ENCODE results near the gene PNCK.

The PNCK gene

GRCh38 chrX:153640736-153641575 lies 32.7 kb downstream of the PNCK start:
- no peak for DNase-seq (ENCODE audit: low spot score)

- DNase-seq (ENCODE audit: low spot score): no peak
Observed at GRCh38 chrX:153640045-153640686, 33.4 kb downstream of the PNCK start.

DNA sequence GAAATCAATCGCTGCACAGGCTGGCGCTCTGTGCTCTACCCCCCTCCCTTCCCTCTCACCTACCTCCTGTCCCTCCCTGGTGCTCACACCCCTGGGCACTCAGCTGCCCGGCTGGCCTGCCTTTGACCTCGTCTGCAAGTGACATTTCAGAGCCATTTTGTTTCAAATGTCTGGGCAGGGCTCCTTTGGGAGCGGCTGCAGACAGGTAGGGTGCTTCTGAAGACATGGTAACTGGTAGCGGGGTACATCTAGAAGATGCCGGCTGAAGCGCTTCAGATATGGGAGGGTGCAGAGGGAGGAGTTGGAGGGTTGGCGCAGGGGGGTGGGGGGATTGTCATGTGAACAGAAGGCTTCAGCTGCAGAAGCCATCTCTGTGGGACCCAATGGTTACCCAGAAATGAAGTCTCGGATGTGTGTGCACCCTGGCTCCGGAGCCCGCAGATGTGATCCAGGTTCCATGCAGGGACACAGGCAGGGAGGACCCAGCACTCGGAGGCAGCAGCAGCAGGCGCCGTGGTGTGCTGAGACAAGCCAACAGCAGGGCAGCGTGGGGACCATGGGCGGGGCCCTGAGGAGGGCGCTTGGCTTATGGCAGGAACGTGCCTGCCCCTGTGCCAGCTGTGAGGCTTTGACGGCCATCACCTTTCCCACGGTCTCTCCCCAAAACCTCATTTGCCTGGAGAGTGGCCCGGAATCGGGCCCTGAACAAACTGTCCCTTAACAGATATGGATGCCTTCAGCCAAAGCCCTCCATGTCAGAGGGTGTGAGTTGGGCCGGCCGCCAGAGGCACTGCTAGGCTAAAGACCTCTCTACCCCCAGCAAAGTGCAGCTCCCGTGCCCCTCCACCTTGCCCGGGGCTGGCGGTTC lies 34.2 kb downstream of the PNCK start:
- DNase-seq (ENCODE audit: low spot score): no peak

DNA sequence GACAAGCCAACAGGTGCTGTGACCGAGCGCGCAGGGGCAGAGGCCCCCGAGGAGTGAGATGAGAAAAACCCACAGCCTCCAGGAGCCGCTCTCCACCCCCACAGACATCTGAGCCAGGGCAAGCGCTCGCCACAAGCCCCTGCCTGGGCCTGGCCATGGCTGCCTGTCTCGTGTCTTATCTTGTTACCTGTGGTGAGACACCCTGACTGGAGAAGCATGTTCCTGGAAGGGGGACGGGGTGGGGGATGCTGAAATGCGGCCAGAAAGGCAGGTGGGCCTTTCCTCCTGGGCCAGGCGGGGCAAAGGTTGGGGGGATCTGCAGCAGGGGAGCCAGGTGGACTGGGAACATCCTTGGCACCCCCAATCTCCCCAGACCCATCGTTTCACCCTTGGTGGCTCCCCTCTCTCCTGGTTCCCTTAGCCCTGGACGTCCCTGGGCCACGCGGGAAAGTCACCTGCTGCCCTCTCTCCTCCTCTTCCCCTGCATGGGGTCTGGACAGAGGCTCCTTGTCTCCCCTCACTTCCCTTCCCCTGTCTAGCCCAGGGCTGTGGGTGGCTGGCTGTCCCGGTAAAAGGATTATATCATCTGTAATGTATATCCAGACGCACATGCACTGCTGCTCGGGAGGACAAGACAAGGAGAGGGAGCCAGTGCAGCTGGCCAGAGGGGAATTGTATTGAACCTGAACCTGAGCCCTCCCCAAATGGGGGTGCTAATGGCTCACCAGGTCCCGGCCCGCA lies 35.0 kb downstream of the PNCK start:
- DNase-seq (ENCODE audit: low spot score): no peak

- DNase-seq (ENCODE audit: low spot score): no peak
Observed at GRCh38 chrX:153638041-153638371, 35.6 kb downstream of the PNCK start.

DNA sequence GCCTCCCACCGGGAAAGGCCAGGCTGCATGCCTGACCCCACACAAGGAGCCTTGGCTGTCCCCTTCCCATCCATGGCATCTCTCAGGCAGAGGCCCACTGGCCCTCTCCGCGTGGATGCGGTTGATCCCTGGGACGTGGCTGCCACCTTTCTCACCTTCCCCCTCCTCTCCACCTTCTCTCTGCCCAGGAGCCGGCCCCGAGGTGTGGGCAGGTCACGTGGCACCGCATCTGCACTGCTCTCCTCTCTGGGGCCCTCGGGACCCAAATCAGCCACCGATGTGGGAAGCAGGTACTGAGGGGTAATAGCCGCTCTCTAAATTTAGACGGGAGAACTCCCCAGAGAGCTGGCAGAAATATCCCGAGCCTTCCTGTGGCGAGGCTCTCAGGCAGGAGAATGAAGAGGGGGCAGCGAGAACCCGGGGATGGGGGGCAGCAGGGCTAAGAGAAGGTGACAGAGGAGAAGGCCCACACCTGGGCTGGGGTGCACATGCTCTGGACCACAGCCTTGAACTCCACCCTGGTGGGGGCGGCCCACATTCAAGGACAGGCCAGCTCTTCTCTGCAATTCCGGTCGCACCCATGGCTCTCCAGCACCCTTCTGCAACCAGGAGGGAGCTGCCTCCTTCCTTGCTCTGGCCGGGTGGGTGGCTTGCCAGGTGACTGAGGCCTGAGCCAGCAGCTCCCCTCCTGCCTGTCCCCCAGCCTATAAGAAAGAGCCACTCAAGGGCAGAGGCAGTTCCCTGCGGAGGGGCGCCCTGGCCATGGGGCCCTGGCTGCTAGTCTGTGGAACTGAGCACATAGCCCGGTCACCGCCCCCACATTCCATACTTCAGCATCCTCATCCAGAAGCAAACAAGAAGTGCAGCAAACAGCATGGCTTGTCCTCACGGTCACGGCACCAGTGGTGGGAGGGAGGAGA lies 36.2 kb downstream of the PNCK start:
- DNase-seq (ENCODE audit: low spot score): no peak

DNA sequence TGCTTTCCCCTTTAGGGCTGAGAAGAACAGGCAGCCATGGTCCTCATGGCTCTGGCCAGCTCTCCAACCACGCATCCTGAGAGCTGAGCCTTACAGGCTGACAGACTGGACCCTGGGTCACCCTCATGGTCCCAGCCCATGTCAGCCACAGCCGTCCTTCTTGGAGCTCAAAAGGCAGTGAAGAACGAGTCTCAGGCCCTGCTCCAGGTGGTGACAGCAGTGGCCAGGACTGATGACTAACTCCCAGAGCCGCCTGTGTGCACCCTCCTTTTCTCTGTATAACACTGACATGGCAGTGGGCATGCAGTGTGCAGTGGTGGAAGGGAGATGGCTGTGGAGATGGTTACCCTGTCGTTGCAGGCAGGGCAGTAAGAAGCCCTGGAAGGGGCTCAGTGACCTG lies 36.9 kb downstream of the PNCK start:
- DNase-seq (ENCODE audit: low spot score): no peak

DNA sequence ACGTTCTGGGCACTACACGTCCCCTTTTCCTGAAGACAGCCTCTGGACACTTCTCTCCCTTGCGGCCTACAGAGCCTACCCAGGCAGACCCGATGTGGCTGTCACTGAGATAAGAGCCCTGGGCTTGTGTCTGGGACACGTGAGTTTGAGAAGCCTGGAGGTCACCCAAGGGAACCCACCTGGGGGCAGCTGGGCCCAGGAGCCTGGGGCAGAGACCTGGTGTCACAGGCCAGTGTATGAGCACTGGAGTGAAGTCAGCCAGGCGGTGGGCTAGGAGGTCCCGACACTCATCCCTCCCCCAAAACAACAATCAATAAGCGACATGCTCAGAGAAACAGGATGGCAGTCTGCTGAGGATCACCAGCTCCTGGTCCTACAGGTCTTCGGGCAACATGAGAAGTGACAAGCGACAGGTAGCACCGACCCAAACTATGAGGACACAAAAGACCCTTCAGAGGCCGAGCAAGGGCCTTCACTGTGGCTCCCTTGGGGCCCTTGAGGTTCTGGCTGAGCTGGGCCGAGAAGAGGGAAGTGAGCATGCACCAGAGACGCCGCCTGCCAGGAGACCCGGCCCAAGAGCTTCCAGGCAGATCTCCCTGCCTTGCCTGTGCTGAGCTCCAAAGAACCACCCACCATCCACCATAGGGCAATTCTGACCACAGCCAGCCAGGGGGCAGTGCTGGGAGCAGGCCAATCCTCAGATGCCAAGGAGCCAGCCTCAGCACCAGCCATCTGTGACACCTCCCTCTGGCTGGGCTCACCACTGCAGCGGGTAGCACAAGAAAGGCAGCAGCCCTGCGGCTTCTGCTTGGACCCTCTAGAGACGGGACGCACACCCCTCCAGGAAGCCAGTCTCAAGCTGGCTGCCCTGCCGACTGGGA lies 37.6 kb downstream of the PNCK start:
- DNase-seq (ENCODE audit: low spot score): peak; percentile 85

- no peak for DNase-seq (ENCODE audit: low spot score)
Observed at GRCh38 chrX:153635388-153635787, 38.2 kb downstream of the PNCK start.

GRCh38 chrX:153634832-153635231 lies 38.8 kb downstream of the PNCK start:
- DNase-seq (ENCODE audit: low spot score): no peak

GRCh38 chrX:153634236-153634635 lies 39.4 kb downstream of the PNCK start:
- no peak for DNase-seq (ENCODE audit: low spot score)

- DNase-seq (ENCODE audit: low spot score): no peak
Observed at GRCh38 chrX:153633607-153634180, 39.9 kb downstream of the PNCK start.

DNA sequence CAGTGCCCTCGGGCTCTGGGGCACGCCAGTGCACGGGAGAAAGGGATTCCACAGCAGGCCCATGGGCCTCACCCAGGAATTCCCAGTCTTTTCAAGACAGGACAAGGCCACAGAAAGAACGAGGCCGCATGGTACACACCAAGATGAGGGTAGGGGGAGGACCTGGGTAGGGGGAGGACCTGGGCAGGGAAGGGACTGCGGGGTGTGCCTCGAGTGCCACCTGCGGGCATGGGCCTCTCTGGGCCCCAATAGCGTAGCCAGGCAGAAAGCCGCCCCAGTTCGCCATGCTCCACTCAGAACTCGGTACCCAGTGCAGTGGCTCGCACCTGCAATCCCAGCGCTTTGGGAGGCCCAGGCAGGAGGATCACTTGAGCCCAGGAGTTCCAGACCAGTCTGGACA lies 40.6 kb downstream of the PNCK start:
- no peak for DNase-seq (ENCODE audit: low spot score)

GRCh38 chrX:153632595-153632946 lies 41.0 kb downstream of the PNCK start:
- no peak for DNase-seq (ENCODE audit: low spot score)

GRCh38 chrX:153631907-153632594 lies 41.6 kb downstream of the PNCK start:
- no peak for DNase-seq (ENCODE audit: low spot score)

- no peak for DNase-seq (ENCODE audit: low spot score)
Observed at GRCh38 chrX:153631346-153631745, 42.3 kb downstream of the PNCK start.

DNA sequence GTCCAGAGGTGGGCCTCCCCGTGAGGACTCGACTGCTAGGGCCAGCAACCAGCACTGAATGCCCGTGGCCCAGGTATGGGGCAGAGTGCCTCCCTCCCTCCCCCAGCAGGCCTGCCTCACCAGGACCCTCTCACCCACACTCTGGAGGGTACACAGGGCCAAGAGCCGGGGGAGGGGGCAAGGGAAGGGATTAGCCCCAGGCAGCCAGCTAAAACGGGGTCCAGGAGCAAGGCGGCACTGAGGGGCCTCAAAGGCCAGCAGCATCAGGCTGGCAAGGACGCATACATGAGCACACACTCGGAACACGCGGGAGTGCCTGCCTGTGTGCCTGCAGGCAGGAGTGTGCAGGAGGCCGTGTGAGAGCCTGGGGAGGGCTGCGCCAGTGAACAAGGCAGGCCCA lies 44.9 kb downstream of the PNCK start:
- no peak for DNase-seq (ENCODE audit: low spot score)

GRCh38 chrX:153628129-153628528 lies 45.5 kb downstream of the PNCK start:
- DNase-seq (ENCODE audit: low spot score): no peak

GRCh38 chrX:153627675-153628111 lies 45.9 kb downstream of the PNCK start:
- DNase-seq (ENCODE audit: low spot score): no peak

Measured in HuH-7 (cell line).